ENCODE measurements around the gene CEBPE. TPM values are rescaled to one million over a fixed set of nuclear protein-coding genes. Genes with fewer than 3 reads are reported as not detected.

Gene CEBPE
- total RNA-seq: not detected

GRCh38 chr14:23118506-23119362 is at the start of gene CEBPE:
Gene CEBPE (minus strand): TSS chr14:23119255. CDS start chr14:23119091, 164 bp downstream.

GRCh38 chr14:23104591-23105347 is 14.3 kb downstream of the CEBPE start, which contains the start of gene CIROP:
Gene CIROP (minus strand): TSS chr14:23104989. CDS start chr14:23104920, 69 bp downstream.

GRCh38 chr14:23095196-23096108 is 23.6 kb downstream of the CEBPE start, which contains the start of gene C14orf119:
Gene C14orf119 (plus strand): TSS chr14:23095505. CDS start chr14:23097659, 2,154 bp downstream.

DNA sequence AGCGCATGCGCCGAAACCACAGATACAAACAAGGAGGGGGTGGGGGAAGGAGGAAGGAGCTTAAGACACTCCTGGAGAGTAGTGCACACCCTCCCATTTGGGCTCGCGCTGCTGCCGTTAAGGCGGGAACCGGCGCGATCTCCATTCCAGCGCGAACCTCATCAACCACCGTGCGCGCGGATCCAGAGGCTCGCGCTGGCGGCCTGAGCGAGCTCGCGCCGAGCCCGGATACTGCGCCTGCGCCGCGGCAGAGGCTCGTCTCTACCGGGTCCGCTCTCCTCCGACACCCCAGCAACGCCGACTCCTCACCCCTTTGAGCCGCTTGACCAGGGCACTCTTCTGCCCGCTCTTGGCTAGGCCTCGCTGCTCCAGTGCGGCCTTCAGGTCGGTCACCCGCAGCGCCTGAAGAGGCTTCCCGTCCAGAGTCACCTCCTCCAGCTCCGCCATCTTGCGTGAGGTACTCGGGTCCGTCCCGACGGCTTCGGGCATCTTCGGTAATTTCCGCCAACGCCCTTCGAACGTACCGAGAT is 24.3 kb downstream of the CEBPE start, which contains the start of gene ACIN1:
TSS of gene ACIN1 (minus strand) at position 471 of the 530 bp plus-strand sequence. CDS start at position 447, 24 bp downstream.

Other genes with a start within 250 kb of the CEBPE start
- gene LRP10, start 247.5 kb downstream of the CEBPE start, total RNA-seq: 35.1 TPM
- 2.0 TPM for gene REM2, start 236.0 kb downstream of the CEBPE start, total RNA-seq
- 648 TPM for gene RBM23, start 200.1 kb downstream of the CEBPE start, total RNA-seq
- gene PRMT5, start 189.9 kb downstream of the CEBPE start, total RNA-seq: 56.5 TPM
- gene HAUS4, start 162.2 kb downstream of the CEBPE start, total RNA-seq: 41.9 TPM
- 32.0 TPM for gene AJUBA, start 136.7 kb downstream of the CEBPE start, total RNA-seq
- gene C14orf93, start 109.1 kb downstream of the CEBPE start, total RNA-seq: 14.9 TPM
- 137 TPM for gene PSMB5, start 84.4 kb downstream of the CEBPE start, total RNA-seq
- gene PSMB11, start 77.0 kb downstream of the CEBPE start, total RNA-seq: not detected
- 17.0 TPM for gene CDH24, start 61.7 kb downstream of the CEBPE start, total RNA-seq
- gene ACIN1, start 24.1 kb downstream of the CEBPE start, total RNA-seq: 155 TPM
- 15.8 TPM for gene C14orf119, start 23.8 kb downstream of the CEBPE start, total RNA-seq
- gene CIROP, start 14.3 kb downstream of the CEBPE start, total RNA-seq: not detected
- gene SLC7A8, start 64.4 kb upstream of the CEBPE start, total RNA-seq: 36.9 TPM
- gene RNF212B, start 118.7 kb upstream of the CEBPE start, total RNA-seq: not detected
- 7.9 TPM for gene HOMEZ, start 166.9 kb upstream of the CEBPE start, total RNA-seq
- gene PPP1R3E, start 183.6 kb upstream of the CEBPE start, total RNA-seq: 14.0 TPM
- 29.7 TPM for gene BCL2L2, start 187.6 kb upstream of the CEBPE start, total RNA-seq
- 94.1 TPM for gene PABPN1, start 202.2 kb upstream of the CEBPE start, total RNA-seq
- gene SLC22A17, start 233.6 kb upstream of the CEBPE start, total RNA-seq: 65.6 TPM
- 33.1 TPM for gene EFS, start 245.9 kb upstream of the CEBPE start, total RNA-seq

Data from camera-type eye (tissue), 1 donor.